Activated naive CD4-positive, alpha-beta T cell treated with anti-CD3 and anti-CD28 coated beads, Interleukin-2, amount 10 ng/mL, durations not matched to agents 7 days and 5 days (primary cell): ENCODE measurements around the gene CEBPE.

Experiments used
- CTCF ChIA-PET: fragments of 350-600 bp; sonication (Branson Sonifier 250); formaldehyde crosslinking; loops from one replicate; lab custom pipeline; 2021; ENCODE audit warnings: antibody characterized with exemption; lab: Charles Lee
- DNase-seq: peaks from one replicate; pipeline ENCODE4 v3.0.0-alpha.2; 2020
- H3K27ac Mint-ChIP-seq: one replicate; pipeline ENCODE4 v1.8.0; 2021; ENCODE audit warnings: mild to moderate bottlenecking, moderate library complexity, mixed read lengths
- H3K27me3 Mint-ChIP-seq: one replicate; pipeline ENCODE4 v1.8.0; 2021; ENCODE audit warnings: mild to moderate bottlenecking, mixed read lengths
- H3K36me3 Mint-ChIP-seq: one replicate; pipeline ENCODE4 v1.8.0; 2021; ENCODE audit warnings: mixed read lengths
- H3K4me1 Mint-ChIP-seq: one replicate; pipeline ENCODE4 v1.8.0; 2021; ENCODE audit warnings: mixed read lengths
- H3K4me3 Mint-ChIP-seq: one replicate; pipeline ENCODE4 v1.8.0; 2021; ENCODE audit warnings: mild to moderate bottlenecking, moderate library complexity, mixed read lengths
- H3K9me3 Mint-ChIP-seq: one replicate; pipeline ENCODE4 v1.8.0; 2021; ENCODE audit warnings: mixed read lengths

CEBPE gene

GRCh38 chr14:23118506-23119362, at the start of gene CEBPE:
Gene CEBPE, minus strand, starts transcription at chr14:23119255. Its CDS starts 164 bp downstream, at chr14:23119091.
- peak within 1 kb of the TSS; percentile 48 for H3K4me3 Mint-ChIP-seq
- H3K4me1 Mint-ChIP-seq, result peaks cover 46% of the 10 kb centered on the region
- no peaks in the 10 kb centered on the region for H3K36me3 Mint-ChIP-seq
- H3K27ac Mint-ChIP-seq, result peak within 1 kb of the TSS; percentile 98
- CTCF ChIA-PET, result interaction anchor here (0.5 to 10.4 kb wide), 5 partner anchors 21 to 202 kb away, joined by 3 to 264 read pairs (median 5); partner anchors contain the start of genes PABPN1 and SLC7A8
- H3K9me3 Mint-ChIP-seq, result no peaks in the 10 kb centered on the region
- DNase-seq, result no peak
- peaks cover 38% of the 10 kb centered on the region for H3K27me3 Mint-ChIP-seq

GRCh38 chr14:23168246-23168645, 49.2 kb upstream of the CEBPE start:
- CTCF ChIA-PET, result interaction anchor here (0.9 to 1.0 kb wide), 3 partner anchors 16 to 19 kb away, joined by 3 to 5 read pairs (median 3); no protein-coding TSS in a partner anchor
- Mint-ChIP-seq H3K36me3 (no peaks in the 10 kb centered on the region), H3K27me3 (peaks cover 11% of the 10 kb centered on the region), H3K9me3 (no peaks in the 10 kb centered on the region), H3K4me1 (peaks cover 15% of the 10 kb centered on the region), H3K4me3 (no peak overlapping the region), H3K27ac (no peak overlapping the region)
- DNase-seq, result no peak

GRCh38 chr14:23167116-23167847, 48.2 kb upstream of the CEBPE start:
- Mint-ChIP-seq H3K27me3 (peaks cover 11% of the 10 kb centered on the region), H3K27ac (no peak overlapping the region), H3K4me3 (no peak overlapping the region), H3K36me3 (no peaks in the 10 kb centered on the region), H3K9me3 (no peaks in the 10 kb centered on the region), H3K4me1 (peaks cover 15% of the 10 kb centered on the region)
- DNase-seq, result no peak
- CTCF ChIA-PET, result interaction anchor here (0.9 to 1.0 kb wide), 3 partner anchors 13 to 20 kb away, joined by 3 read pairs; no protein-coding TSS in a partner anchor

GRCh38 chr14:23164949-23165348, 45.9 kb upstream of the CEBPE start:
- H3K4me1 Mint-ChIP-seq, result peaks cover 19% of the 10 kb centered on the region
- no peak overlapping the region for H3K27ac Mint-ChIP-seq
- CTCF ChIA-PET, result no interaction called here
- no peaks in the 10 kb centered on the region for H3K36me3 Mint-ChIP-seq
- H3K4me3 Mint-ChIP-seq, result no peak overlapping the region
- H3K27me3 Mint-ChIP-seq, result peaks cover 10% of the 10 kb centered on the region
- no peaks in the 10 kb centered on the region for H3K9me3 Mint-ChIP-seq
- no peak for DNase-seq

GRCh38 chr14:23164250-23164649, 45.2 kb upstream of the CEBPE start:
- Mint-ChIP-seq H3K36me3 (no peaks in the 10 kb centered on the region), H3K9me3 (no peaks in the 10 kb centered on the region), H3K4me3 (no peak overlapping the region), H3K27ac (no peak overlapping the region), H3K27me3 (peaks cover 17% of the 10 kb centered on the region), H3K4me1 (peaks cover 19% of the 10 kb centered on the region)
- no peak for DNase-seq
- CTCF ChIA-PET, result interaction anchor here (1.2 kb wide), 1 partner anchor 43 kb away, joined by 3 read pairs; no protein-coding TSS in a partner anchor

GRCh38 chr14:23163830-23164229, 44.8 kb upstream of the CEBPE start:
- CTCF ChIA-PET, result interaction anchor here (1.2 to 1.6 kb wide), 2 partner anchors 14 to 42 kb away, joined by 3 to 4 read pairs; no protein-coding TSS in a partner anchor
- H3K36me3 Mint-ChIP-seq, result no peaks in the 10 kb centered on the region
- no peak overlapping the region for H3K4me3 Mint-ChIP-seq
- no peaks in the 10 kb centered on the region for H3K9me3 Mint-ChIP-seq
- peaks cover 19% of the 10 kb centered on the region for H3K4me1 Mint-ChIP-seq
- H3K27me3 Mint-ChIP-seq, result peaks cover 19% of the 10 kb centered on the region
- no peak for DNase-seq
- H3K27ac Mint-ChIP-seq, result no peak overlapping the region

- no peak for DNase-seq
- H3K4me3 Mint-ChIP-seq, result no peak overlapping the region
Measured at GRCh38 chr14:23162800-23163199, 43.7 kb upstream of the CEBPE start.

GRCh38 chr14:23162005-23162404, 43.0 kb upstream of the CEBPE start:
- Mint-ChIP-seq H3K9me3 (no peaks in the 10 kb centered on the region), H3K4me1 (peaks cover 19% of the 10 kb centered on the region), H3K4me3 (no peak overlapping the region), H3K27me3 (peaks cover 23% of the 10 kb centered on the region), H3K36me3 (no peaks in the 10 kb centered on the region), H3K27ac (no peak overlapping the region)
- no peak for DNase-seq
- CTCF ChIA-PET, result interaction anchor here (0.6 to 2.3 kb wide), 3 partner anchors 41 to 574 kb away, joined by 3 to 10 read pairs (median 3); no protein-coding TSS in a partner anchor

More at GRCh38 chr14:23162800-23163199, 43.7 kb upstream of the CEBPE start:
- Mint-ChIP-seq H3K9me3 (no peaks in the 10 kb centered on the region), H3K36me3 (no peaks in the 10 kb centered on the region), H3K4me1 (peaks cover 19% of the 10 kb centered on the region), H3K27ac (peak overlapping the region; percentile 45), H3K27me3 (peaks cover 23% of the 10 kb centered on the region)
- CTCF ChIA-PET, result interaction anchor here (1.6 to 2.3 kb wide), 2 partner anchors 15 to 43 kb away, joined by 4 to 10 read pairs; no protein-coding TSS in a partner anchor

- CTCF ChIA-PET, result interaction anchor here (2.3 kb wide), 1 partner anchor 41 kb away, joined by 10 read pairs; no protein-coding TSS in a partner anchor
- no peak overlapping the region for H3K4me3 Mint-ChIP-seq
- no peaks in the 10 kb centered on the region for H3K36me3 Mint-ChIP-seq
- H3K27me3 Mint-ChIP-seq, result peaks cover 22% of the 10 kb centered on the region
- H3K27ac Mint-ChIP-seq, result no peak overlapping the region
- peaks cover 24% of the 10 kb centered on the region for H3K4me1 Mint-ChIP-seq
- H3K9me3 Mint-ChIP-seq, result no peaks in the 10 kb centered on the region
- DNase-seq, result no peak
Measured at GRCh38 chr14:23160924-23161522, 42.0 kb upstream of the CEBPE start.

GRCh38 chr14:23159532-23159931, 40.5 kb upstream of the CEBPE start:
- H3K4me1 Mint-ChIP-seq, result peaks cover 36% of the 10 kb centered on the region
- CTCF ChIA-PET, result no interaction called here
- H3K27me3 Mint-ChIP-seq, result peaks cover 28% of the 10 kb centered on the region
- no peak for DNase-seq
- no peak overlapping the region for H3K4me3 Mint-ChIP-seq
- no peaks in the 10 kb centered on the region for H3K9me3 Mint-ChIP-seq
- no peaks in the 10 kb centered on the region for H3K36me3 Mint-ChIP-seq
- no peak overlapping the region for H3K27ac Mint-ChIP-seq

GRCh38 chr14:23158779-23159178, 39.7 kb upstream of the CEBPE start:
- CTCF ChIA-PET, result no interaction called here
- H3K4me1 Mint-ChIP-seq, result peaks cover 44% of the 10 kb centered on the region
- no peak overlapping the region for H3K27ac Mint-ChIP-seq
- H3K4me3 Mint-ChIP-seq, result no peak overlapping the region
- DNase-seq, result no peak
- H3K27me3 Mint-ChIP-seq, result peaks cover 33% of the 10 kb centered on the region
- H3K9me3 Mint-ChIP-seq, result no peaks in the 10 kb centered on the region
- no peaks in the 10 kb centered on the region for H3K36me3 Mint-ChIP-seq

GRCh38 chr14:23154964-23155587, 36.0 kb upstream of the CEBPE start:
- peak overlapping the region; percentile 25 for H3K4me3 Mint-ChIP-seq
- peaks cover 31% of the 10 kb centered on the region for H3K4me1 Mint-ChIP-seq
- H3K36me3 Mint-ChIP-seq, result no peaks in the 10 kb centered on the region
- no peak overlapping the region for H3K27ac Mint-ChIP-seq
- peak; percentile 30 for DNase-seq
- H3K9me3 Mint-ChIP-seq, result no peaks in the 10 kb centered on the region
- peaks cover 41% of the 10 kb centered on the region for H3K27me3 Mint-ChIP-seq
- CTCF ChIA-PET, result no interaction called here
